Stimulated activated CD4-positive, alpha-beta T cell treated with anti-CD3 and anti-CD28 coated beads, Interleukin-1b, Interleukin-23, amount 100 ng/mL, for 48 hours (primary cell): Measurements from ENCODE around the gene ASF1B.

Source experiments
- DNase-seq: peaks from one replicate; pipeline ENCODE4 v3.0.0-alpha.2; 2020

The ASF1B gene

DNA sequence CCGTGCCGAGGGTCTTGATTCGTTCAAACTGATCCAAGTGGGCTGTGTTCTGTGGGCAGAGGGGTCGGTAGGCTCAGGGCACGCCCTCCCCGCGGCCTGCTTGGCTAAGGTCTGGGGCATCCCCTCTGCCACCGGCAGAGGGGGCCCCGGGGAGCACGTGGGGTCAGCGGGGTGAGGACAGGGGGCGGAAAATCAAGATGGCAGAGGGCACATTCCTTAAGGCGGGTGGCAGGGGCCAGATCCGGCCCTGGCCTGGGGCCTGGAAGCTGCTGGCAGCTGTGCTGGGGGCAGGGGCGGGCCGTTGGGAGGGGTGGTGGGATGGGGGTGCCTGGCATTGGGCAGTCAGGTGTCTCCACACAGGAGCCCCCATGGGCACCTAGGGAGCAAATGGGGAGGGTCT is 29.5 kb downstream of the ASF1B start:
- DNase-seq, result no peak

DNA sequence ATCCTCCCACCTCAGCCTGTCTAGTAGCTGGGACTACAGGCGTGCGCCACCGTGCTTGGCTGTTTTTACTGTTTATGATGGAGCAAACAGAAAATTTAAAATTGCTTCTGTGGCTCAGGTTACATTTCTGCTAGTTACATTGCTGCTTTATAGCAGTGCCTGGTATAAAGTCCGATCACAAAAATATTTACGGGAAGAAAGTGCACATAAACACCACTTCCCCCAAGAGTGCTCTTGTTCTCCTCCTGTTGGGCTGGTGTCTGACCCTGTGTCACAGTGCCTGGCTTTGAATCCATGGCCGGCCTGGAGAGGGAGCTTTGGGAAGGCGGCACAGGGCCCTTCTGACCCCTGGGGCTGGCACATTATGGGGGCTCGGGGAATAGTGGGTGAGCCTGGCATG is 30.7 kb downstream of the ASF1B start:
- no peak for DNase-seq

DNA sequence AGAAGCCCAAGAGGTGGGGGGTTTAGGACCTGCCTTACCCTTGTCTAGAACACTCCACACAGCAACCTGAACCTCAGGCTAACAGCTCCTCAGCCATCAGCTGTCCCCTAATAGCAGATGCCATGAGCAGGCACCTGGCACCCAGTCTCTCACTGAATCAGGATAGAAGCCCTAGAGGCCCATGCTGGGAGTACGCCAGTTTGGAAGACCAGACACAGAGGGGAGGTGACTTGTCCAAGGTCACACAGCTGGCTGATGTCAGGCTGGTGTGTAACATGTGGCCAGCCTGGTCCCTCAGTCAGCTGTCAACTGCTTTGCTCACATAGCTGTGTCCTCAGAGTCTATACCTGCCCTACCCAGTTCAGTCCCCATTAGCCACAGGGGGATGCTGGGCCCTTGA is 33.1 kb downstream of the ASF1B start:
- DNase-seq, result no peak

DNA sequence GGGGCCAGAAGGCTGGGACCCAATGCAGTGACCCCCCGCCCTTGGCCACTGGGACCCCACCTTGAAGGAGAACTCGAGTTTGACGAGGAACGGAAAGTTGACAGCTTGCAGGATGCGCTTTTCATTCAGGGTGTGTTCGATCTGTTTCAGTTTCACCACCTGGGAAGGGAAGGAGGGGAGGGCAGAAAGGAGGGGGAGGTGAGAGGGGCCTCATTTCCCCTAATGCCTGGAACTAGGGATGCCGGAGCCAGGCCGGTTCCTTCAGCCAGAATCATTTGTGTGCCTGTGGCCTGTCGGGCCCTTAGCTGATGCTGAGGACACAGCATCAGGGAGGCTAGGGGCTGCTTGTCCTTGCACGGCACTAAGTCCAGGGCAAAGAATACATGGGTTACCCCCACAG is 33.6 kb downstream of the ASF1B start:
- no peak for DNase-seq

DNA sequence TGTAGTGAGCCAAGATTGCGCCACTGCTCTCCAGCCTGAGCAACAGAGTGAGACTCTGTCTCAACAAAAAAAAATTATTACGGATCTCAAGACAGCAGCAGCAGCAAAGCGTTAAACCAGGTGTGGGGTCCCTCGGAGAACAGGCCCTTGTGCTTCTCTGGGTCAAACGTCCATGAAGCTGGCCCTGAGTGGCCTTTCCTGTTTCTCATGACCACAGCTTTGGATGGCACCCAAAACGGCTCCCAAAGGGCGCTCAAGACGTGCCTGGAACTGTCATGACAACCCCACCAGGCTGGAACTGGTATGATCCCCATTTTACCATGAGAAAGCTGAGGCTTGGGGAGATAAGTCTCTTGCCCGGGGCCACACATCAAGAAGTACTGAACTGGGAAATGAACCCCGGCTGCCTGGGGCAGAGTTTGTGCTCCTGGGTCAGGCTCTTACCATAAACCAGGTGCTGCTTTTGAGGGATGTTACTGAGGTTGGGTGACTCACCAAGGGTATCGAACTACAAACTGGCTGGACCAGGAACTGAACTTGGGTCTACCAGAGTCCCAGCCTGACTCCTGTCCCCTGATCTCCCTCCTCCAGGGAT is 34.2 kb downstream of the ASF1B start:
- no peak for DNase-seq

DNA sequence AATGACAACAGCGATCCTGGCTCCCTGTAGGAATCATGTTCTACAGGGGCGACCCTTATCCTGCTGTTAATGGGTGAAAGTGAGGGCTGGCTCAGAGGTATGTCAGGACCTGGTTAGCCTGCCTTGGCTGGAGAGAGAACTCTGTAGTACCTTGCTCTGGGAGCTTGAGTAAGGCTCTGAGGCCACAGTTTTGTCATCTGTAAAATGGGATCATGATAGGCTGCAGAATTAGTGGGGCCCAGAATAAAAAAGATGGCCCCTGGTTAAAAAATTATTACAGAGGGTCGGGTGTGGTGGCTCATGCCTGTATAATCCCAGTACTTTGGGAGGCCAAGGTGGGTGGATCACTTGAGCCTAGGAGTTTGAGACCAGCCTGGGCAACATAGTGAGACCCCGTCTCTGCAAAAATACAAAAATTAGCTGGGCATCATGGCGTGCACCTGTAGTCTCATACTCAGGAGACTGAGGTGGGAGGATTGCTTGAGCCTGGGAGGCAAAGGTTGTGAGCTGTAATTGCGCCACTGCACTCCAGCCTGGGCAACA is 35.3 kb downstream of the ASF1B start:
- no peak for DNase-seq

DNA sequence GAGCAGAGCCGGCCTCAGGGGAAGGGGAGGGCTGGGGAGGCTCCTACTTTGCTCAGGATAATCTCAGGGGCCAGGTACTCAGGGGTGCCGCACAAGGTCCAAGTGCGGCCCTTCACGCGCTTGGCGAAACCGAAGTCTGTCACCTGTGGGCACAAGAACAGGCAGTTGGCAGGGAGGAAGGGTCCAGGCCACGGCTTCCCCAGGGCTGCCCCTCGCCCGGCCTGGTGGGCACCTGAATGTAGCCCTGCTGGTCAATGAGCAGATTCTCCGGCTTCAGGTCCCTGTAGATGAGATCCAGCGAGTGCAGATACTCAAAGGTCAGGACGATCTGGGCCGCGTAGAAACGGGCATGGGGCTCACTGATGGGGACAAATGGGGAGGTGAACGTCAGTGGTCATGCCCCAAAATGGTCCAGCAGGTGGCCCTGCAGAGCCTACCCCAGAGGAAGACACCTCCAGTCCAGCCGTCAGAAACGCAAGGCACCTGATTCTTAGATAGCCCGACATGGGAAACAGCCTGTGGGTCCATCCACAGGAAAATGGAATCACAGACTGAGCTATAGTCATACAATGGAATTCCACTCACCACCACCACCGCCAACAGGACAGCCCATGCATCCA is 38.7 kb downstream of the ASF1B start:
- DNase-seq, result no peak

DNA sequence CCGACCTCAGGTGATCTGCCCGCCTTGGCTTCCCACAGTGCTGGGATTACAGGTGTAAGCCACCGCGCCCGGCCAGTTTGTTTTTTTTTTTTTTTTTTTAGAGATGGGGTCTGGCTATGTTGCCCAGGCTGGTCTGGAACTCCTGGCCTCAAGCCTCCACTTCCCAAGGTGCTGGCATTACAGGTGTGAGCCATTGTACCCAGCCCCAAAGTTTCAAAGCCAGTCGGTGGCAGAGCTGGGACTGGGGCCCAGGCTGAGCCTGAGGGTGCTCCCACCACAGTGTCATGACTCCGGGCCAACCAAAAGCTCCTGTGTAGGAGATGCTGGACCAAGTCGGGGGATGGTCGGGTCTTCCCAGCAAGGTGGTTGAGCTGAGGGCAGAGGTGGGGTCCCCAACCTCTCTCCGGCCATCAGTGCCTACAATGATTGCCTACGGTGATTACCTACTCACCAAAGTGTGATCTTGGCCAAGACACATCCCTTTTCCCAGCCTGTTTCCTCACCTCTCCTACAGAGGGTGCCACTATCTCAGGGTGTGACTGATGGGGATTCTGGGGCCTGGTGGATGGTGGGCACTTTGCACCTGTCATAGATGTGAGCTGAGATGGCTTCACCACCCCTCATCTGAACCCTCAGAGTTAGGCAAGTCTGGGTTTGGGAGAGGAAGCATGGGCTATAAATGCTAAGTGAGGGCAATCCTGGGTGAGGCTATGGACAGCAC is 40.0 kb downstream of the ASF1B start:
- no peak for DNase-seq

DNA sequence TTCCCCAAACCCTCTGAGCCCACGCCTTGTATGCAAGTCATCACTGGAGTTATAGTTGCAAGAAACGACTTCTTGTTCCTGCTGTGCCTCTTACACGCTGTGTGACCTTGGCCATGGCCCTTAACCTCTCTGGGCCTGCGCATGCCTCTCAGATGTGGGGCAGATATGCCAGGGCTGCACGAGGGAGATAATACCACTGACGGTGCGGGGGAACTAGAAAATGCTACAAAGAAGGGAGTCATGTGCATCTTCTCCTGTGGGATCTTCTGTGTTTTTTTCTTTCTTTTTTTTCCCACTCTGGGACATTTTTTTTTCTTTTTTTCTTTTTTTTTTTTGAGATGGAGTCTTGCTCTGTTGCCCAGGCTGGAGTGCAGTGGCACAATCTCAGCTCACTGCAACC is 41.5 kb downstream of the ASF1B start:
- no peak for DNase-seq

DNA sequence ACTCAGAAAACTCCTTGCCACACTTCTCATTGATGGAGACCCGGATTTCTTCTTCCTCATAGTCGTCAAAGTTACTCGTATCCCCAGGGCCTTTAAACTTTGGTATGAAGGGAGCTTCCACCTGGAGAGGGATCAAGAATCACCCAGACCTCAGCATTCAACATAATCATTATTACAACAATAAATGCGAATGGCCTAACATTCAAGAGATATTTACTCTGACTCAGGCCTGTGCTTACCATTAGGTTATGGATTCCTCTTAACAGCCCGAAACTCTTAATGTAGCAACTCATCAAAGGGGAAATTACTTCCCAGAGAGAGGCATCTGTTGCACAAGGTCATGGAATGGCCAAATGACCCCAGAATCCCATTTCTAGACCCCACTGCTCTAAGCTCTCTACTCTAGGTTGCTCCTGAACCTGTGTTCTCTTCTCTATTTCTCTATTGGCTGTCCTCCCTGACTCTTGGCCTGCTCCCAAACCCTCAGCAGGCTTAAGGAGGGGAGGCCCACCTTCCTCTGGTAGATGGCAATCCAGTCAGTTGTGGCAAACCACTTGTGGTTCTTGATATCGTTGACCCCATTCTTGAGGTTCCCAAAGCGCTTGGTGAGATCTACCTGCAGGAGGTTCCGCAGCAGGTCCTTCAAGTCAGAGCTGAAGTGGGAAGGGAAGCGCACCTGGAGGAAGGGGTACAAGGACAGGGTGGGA is 43.1 kb downstream of the ASF1B start:
- DNase-seq, result no peak

DNA sequence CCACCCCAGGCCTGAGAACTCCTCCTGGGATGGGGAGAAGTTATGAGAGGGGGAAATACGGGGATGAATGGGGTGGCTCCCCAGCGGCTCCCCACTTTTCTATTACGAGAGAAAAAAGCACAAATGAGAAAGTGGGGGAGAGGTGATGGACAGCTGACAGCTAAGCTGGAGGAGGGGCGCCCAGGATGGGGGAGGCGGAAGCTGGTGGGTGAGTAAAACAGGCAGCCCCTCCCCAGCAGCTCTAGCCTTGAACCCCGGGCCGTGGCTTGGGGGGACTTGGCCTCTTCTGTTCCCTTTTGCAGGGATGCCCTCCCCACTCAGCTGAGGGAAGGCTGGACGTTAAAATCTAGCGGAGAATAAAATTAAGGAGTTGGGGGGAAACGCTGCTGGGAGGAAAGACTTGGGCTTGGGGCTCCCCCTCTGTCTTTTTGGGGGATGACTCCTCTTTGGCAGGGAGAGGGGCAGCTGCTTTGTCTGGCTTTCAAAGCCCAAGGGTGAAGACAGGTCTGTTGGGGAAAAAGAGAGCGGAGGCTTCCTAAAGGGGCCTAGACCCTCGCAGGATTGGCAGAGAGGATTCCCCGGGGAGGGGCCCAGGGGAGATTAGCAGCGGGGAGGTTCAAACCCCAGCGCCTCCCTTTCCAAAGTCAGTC is 44.5 kb downstream of the ASF1B start:
- peak; percentile 39 for DNase-seq

DNA sequence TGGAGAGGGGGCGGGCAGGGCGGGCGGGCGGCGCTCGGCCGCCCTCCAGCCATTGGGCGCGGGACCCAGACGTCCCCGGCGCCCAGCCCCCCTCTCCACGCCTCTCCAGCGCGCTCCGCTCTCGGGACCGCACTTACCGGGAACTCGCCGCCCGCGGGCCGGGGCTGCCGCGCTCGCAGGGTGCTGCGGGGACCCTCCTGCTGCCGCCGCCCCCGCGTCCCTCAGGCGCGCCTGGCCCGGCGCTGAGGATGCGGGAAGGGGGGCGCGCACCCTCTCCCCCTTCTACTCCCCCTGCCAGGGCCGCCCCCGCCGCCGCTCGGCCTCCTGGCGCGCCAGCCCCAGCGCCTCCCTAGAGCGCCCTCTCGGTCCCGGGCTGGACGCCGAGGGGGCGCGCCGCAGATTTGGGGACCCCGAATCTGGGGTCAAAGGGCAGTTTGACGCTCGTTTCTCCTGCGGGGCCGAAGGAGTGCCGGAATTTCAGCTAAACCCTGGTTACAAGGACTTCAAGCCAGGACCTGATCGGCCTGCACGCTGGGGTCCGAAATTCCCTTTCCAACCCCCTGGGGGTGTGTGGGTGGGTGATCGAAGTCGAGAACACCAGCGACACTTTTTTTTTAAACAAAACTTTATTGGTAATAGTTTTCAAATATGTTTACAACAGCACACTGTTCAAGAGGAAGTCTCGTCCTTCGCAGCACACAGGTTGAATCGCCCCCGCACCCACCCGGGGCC is 45.1 kb downstream of the ASF1B start:
- peak; percentile 71 for DNase-seq

DNA sequence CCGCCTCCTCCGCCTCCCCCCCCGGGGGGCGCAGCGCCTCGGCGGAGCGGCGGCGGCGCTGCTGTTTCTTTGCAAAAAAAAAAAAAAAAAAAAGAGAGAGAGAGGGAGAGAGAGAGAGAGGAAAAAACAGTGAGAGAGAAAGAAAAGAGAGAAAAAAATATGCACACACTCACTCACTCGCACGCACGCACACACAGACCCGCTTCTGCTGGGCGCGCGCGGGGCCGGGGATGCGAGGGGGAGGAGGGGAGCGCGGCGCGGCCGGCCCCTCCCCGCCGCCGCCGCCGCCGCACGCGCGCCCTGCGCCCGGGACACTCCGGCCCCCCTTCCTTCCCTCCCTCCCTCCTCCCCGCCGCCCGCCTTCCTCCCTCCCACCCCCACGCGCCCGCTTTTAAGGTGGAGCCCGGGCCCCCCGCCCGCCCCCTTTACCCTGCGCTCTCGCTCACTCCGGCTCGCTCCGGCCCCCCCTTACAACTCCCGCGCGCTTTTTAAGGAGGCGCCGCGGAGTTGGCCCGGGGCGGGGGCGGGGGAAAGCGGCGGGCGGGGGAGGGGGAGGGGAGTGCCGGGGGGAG is 45.8 kb downstream of the ASF1B start, which contains the start of gene SAMD1:
TSS of gene SAMD1 (minus strand) at position 243 of the 572 bp plus-strand sequence.
- DNase-seq, result peak; percentile 81

DNA sequence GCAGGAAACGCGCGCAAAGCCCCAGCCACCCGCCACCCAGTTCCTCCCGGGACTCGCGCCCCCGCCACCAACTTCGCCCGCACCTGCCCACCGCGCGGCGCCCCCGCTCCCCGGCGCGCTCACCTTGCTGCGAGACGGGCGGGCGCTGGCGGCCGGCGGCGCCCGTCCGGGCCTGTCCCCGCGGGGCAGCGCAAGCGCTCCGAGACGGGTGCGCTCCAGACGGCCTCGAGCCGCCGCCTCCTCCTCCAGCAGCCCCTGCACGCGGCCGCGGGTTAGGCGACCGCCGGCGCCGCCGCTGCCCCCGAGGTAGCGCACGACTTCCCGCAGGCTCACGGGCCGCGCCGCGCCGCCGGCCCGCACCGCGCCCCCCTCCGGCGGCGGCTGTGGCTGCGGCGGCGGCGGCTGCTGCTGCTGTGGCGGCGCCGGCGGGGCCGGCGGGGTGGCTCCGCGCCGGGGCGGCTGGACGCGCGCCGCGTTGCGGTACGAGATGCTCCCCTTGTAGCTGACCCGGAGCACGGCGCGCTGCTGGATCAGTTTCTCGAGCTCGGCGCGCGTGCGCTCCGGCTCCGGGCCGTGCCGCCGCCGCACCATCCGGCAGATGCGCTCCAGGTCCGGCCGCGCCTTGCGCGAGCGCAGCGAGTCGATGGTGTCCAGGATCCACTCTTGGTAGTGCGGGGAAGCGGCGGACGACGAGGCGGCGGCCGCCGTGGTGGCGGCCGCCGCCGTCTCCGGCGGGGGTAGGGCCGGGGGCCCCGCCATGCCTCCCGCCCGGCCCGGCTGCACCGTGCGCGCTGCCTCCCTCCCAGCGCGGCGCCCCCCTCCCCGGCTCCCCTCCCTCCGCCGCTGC is 46.5 kb downstream of the ASF1B start:
- peak; percentile 48 for DNase-seq

DNA sequence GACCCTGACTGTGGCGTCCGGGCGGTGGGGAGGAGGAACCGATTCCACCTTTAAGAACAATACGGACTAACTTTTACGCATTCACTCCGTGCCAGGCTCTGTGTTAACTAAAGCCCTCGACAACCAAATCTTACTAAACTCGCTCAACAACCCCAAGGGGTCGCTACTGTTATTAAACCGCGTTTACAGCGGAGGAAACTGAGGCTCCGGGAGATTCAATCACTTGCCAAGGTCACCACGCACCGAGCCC is 47.1 kb downstream of the ASF1B start:
- no peak for DNase-seq

DNA sequence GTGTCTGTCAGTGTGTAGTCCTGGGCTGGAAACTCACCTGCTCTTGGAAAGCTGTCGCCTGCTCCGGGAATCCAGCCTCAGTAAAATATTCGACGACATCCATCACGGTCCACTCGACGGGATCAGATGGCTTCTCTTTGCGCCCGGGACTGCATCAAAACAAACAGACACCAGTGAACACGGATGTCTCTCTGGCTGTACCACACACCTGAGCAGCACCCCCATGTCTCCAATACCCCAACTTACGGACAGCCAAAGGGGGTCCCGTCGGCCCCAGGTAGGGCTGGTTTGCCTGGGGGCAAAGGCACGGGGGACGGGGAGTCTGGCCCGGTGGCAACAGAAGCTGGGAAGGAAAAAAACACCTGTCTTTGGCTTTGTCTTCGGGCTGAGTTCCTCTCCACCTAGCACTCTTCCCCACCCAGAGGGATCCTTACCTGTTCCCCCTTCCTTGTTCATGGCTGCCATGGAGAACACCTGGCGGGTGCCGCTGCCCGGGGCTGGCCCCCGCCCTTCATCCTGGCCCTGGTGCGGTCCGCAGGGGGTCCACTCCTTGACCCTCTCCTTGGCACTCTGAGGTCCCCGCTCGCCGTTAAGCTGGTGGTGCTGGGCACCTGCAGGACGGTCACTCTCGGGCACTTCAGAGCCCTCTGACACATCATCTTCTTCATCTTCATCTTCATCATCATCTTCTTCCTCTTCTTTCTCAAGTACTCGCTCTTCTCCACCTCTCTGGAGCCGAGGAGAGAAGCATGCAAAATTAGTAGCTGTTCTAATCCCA is 47.6 kb downstream of the ASF1B start:
- no peak for DNase-seq

DNA sequence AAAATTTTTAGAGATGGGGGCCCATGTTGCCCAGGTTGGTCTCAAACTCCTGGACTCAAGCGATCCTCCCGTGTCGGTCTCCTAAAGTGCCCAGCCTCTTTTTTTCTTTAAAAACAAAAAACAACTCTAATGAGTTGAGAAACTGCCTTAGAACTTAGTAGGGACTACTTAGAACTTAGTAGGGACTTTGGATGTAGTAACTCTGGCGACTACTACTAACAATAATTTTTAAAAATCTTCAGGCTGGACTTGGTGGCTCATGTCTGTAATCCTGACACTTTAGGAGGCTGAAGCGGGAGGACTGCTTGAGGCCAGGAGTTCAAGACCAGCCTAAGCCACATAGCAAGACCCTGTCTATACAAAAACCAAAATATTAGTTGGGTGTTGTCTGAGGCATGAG is 50.3 kb downstream of the ASF1B start:
- no peak for DNase-seq

DNA sequence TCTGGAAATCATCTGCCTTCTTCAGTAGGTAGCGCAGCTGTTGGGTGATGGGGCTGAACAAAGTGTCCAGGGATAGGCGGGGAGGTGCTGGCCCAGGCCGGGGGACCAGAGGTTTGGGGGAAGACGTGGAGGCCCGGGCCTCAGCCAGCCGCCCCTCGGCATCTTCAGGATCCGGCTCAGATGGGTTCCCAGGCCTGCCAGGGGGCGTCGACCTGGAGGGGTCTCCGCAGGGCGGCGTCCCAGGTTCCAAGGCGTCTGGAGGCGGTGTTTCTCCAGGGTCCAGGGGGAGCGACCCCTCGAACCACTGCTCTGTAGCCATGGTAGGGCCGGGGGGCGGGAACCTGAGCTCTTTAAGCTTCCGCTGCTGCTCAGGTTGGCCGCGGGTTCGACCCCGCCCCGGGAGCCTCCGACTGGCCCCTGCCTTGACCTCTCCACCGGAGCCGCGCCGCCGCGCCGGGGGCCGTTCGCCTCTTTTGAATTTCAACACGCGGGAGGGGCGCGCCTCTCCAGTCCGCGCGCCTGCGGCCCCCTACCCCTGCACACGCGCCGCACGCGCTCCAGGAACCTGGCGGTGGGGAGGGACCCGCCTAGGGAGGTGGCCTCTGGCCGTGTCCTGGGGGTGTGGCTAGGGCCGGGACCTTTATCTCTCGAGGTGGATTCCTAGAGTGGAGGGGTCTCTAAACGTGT is 50.9 kb downstream of the ASF1B start, which contains the start of gene C19orf67:
TSS of gene C19orf67 (minus strand) at position 475 of the 687 bp plus-strand sequence. CDS start at position 319, 156 bp downstream.
- no peak for DNase-seq

DNA sequence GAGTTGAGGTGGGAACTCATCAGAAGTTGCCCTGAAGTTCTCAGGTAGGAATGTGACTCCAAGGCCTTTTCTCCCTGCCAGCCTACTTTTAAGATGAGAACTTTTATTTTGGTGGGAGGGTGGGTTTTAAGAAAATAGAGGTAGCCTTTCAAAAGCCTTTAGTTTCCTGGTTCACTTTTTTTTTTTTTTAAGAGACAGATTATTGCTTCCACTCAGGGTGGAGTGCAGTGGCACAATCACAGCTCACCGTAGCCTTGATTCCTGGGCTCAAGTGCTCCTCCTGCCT is 53.8 kb downstream of the ASF1B start:
- no peak for DNase-seq
